OCI-LY1 (cell line): Measurements from ENCODE around the gene CARD8.

Experiments used
- H2AFZ ChIP-seq: fragments of 200-600 bp; sonication (generic), shearing (Covaris generic); 2 replicates; pipeline ENCODE4 v1.6.0; 2014; ENCODE audit warnings: antibody characterized with exemption, mild to moderate bottlenecking, low read length
- H3F3A ChIP-seq: fragments of 200-600 bp; sonication (generic), shearing (Covaris generic); 2 replicates; pipeline ENCODE4 v1.6.0; 2014; ENCODE audit warnings: mild to moderate bottlenecking, antibody characterized with exemption, low read length, moderate library complexity; ENCODE audit not compliant: insufficient read depth
- H3K27ac ChIP-seq: fragments of 200-600 bp; sonication (generic); 2 replicates; pipeline ENCODE4 v1.5.1; 2014; ENCODE audit warnings: low read length, mixed run types, mild to moderate bottlenecking, low read depth; ENCODE audit not compliant: poor library complexity, severe bottlenecking
- H3K27me3 ChIP-seq: fragments of 200-600 bp; sonication (generic); 2 replicates; pipeline ENCODE4 v1.6.0; 2014; ENCODE audit warnings: antibody characterized with exemption, mild to moderate bottlenecking, low read length, moderate library complexity; ENCODE audit not compliant: insufficient read depth
- H3K36me3 ChIP-seq: fragments of 200-600 bp; sonication (generic); 2 replicates; pipeline ENCODE4 v1.6.1; 2014; ENCODE audit warnings: mild to moderate bottlenecking, antibody characterized with exemption, low read length, moderate library complexity, mixed read lengths; ENCODE audit not compliant: insufficient read depth
- H3K4me1 ChIP-seq: fragments of 200-600 bp; sonication (generic); 2 replicates; pipeline ENCODE4 v1.5.1; 2014; ENCODE audit warnings: mild to moderate bottlenecking, low read length, moderate library complexity; ENCODE audit not compliant: insufficient read depth, severe bottlenecking
- H3K4me2 ChIP-seq: fragments of 200-600 bp; sonication (generic), shearing (Covaris generic); 2 replicates; pipeline ENCODE4 v1.6.1; 2014; ENCODE audit warnings: low read length
- H3K4me3 ChIP-seq: fragments of 200-600 bp; sonication (generic); 2 replicates; pipeline ENCODE4 v1.5.1; 2014; ENCODE audit warnings: low read length, low read depth, mild to moderate bottlenecking, mixed read lengths; ENCODE audit not compliant: poor library complexity, severe bottlenecking
- H3K79me2 ChIP-seq: fragments of 200-600 bp; shearing (Covaris generic); 2 replicates; pipeline ENCODE4 v1.6.1; 2016; ENCODE audit warnings: mixed run types, low read length, mixed read lengths; ENCODE audit not compliant: insufficient read depth
- H3K9ac ChIP-seq: fragments of 200-600 bp; sonication (generic), shearing (Covaris generic); 2 replicates; pipeline ENCODE4 v1.6.1; 2014; ENCODE audit warnings: mild to moderate bottlenecking, low read length, mixed read lengths
- H3K9me2 ChIP-seq: fragments of 200-600 bp; sonication (generic), shearing (Covaris generic); 2 replicates; pipeline ENCODE4 v1.6.1; 2014; ENCODE audit warnings: low read depth, mild to moderate bottlenecking, low read length, mixed read lengths
- H3K9me3 ChIP-seq: fragments of 200-600 bp; shearing (Covaris generic); 2 replicates; pipeline ENCODE4 v1.6.1; 2014; ENCODE audit warnings: low read length, mixed read lengths
- H4K20me1 ChIP-seq: fragments of 200-600 bp; sonication (generic), shearing (Covaris generic); 2 replicates; pipeline ENCODE4 v1.6.0; 2016; ENCODE audit warnings: mild to moderate bottlenecking, low read length; ENCODE audit not compliant: insufficient read depth
- CTCF ChIP-seq: fragments of 200-600 bp; sonication (generic), shearing (Covaris generic); IDR thresholded peaks from 2 replicates; pipeline ENCODE4 v1.5.1; 2017; ENCODE audit warnings: mild to moderate bottlenecking, antibody characterized with exemption, low read length, moderate library complexity, mixed read lengths
- EZH2 ChIP-seq: fragments of 200-600 bp; sonication (generic), shearing (Covaris generic); IDR thresholded peaks from 2 replicates; pipeline ENCODE4 v1.8.0; 2017; ENCODE audit warnings: borderline replicate concordance, mixed run types, mild to moderate bottlenecking, antibody characterized with exemption, low read length, moderate library complexity, mixed read lengths

Gene CARD8

GRCh38 chr19:48302600-48302959 is 46.9 kb upstream of the CARD8 start:
- Histone ChIP-seq H3K79me2 (no peaks in the 10 kb centered on the region), H2AFZ (no peak overlapping the region), H3K4me1 (no peaks in the 10 kb centered on the region), H3K4me2 (no peak overlapping the region), H3K9me2 (no peaks in the 10 kb centered on the region), H3K27me3 (0 out of 2 replicates have a peak, but pooled peaks cover 4% of the 10 kb centered on the region), H3K27ac (no peak overlapping the region), H3K9ac (no peak overlapping the region), H3F3A (no peaks in the 10 kb centered on the region), H3K9me3 (no peaks in the 10 kb centered on the region), H4K20me1 (no peaks in the 10 kb centered on the region), H3K4me3 (no peak overlapping the region), H3K36me3 (no peaks in the 10 kb centered on the region)
- TF ChIP-seq CTCF (no peak), EZH2 (no peak)

- no peaks in the 10 kb centered on the region for H3F3A ChIP-seq
- H3K36me3 ChIP-seq = no peaks in the 10 kb centered on the region
- no peaks in the 10 kb centered on the region for H3K79me2 ChIP-seq
- 0 out of 2 replicates have a peak, but pooled peaks cover 4% of the 10 kb centered on the region for H3K27me3 ChIP-seq
- H3K27ac ChIP-seq = no peak overlapping the region
- no peaks in the 10 kb centered on the region for H4K20me1 ChIP-seq
- H3K9ac ChIP-seq = no peak overlapping the region
- no peaks in the 10 kb centered on the region for H3K9me3 ChIP-seq
- no peak overlapping the region for H3K4me3 ChIP-seq
- no peaks in the 10 kb centered on the region for H3K9me2 ChIP-seq
- no peaks in the 10 kb centered on the region for H3K4me1 ChIP-seq
- no peak overlapping the region for H2AFZ ChIP-seq
- TF ChIP-seq CTCF (no peak), EZH2 (no peak)
- no peak overlapping the region for H3K4me2 ChIP-seq
Measured at GRCh38 chr19:48301886-48302599, 46.3 kb upstream of the CARD8 start.

GRCh38 chr19:48297975-48298374 is 42.3 kb upstream of the CARD8 start:
- Histone ChIP-seq H3K4me1 (no peaks in the 10 kb centered on the region), H3F3A (no peaks in the 10 kb centered on the region), H3K9ac (no peak overlapping the region), H3K9me2 (no peaks in the 10 kb centered on the region), H3K27ac (no peak overlapping the region), H3K4me2 (no peak overlapping the region), H3K79me2 (no peaks in the 10 kb centered on the region), H3K9me3 (no peaks in the 10 kb centered on the region), H3K36me3 (no peaks in the 10 kb centered on the region), H4K20me1 (no peaks in the 10 kb centered on the region), H2AFZ (no peak overlapping the region), H3K4me3 (no peak overlapping the region), H3K27me3 (0 out of 2 replicates have a peak, but pooled peaks cover 4% of the 10 kb centered on the region)
- TF ChIP-seq EZH2 (no peak), CTCF (no peak)
